ENCODE data around the gene NRP1.
"Not testable (repeated sequence)": the region's sequence is repeated elsewhere in the genome, so short reads cannot be mapped to it uniquely, and the experiment has no call there.

Gene NRP1

GRCh38 chr10:33234831-33235237 is 99.6 kb downstream of the NRP1 start:
- DNase-seq, result no peak

DNA sequence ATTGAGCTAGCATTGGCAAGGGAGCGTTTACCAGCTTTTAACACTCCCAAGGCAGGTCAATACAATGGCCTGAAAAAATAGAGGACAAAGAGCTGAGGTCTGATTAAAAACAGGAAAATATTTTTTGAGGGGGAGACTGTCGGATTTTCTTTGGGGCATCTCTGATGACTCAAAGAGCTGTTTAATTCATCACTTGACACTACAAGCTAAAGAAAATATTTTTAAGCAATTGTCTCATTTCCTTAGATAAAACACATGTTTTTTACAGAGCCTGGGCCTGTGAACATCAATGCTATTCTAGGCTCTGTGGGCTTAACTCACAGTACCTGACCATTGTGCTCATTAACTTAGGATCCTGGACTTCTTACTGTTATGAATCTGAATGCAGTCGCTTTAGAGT is 100.8 kb downstream of the NRP1 start:
- DNase-seq, result no peak

DNA sequence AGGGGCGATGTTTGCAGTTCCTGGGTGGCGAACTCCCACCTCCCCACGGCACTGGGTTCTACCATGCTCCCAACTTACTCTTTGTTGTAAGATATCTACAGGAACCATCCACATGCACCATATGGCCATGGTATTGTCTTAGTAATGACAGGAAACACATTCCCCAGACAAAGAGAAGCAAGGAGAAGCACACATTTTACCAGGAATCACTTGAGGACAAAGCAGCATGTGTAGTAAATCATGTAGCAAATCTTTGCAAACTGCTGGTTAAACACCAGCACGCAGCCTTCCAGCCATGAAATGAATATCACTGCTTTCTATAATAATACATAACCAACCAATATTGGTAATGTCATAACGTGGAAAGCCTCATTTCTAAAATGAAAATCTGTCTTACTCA is 101.2 kb downstream of the NRP1 start:
- DNase-seq, result no peak

- DNase-seq, result no peak
These were observed 102.7 kb downstream of the NRP1 start for GRCh38 chr10:33231621-33232350.

DNA sequence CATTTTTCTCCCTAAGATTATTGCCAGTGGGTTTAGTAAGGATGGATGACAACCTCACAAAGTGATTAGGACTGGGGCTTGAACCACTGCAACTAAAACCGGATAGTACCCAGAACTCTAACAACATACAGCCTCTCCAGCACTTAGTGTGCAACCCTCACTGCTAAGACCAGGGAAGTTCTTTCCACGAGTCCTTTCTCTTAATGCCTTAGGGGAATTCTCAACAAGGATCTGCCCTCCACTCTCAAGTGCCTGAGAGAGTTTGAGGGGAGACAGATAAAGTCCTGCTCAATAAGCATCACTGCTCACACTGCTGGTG is 104.6 kb downstream of the NRP1 start:
- DNase-seq, result no peak

DNA sequence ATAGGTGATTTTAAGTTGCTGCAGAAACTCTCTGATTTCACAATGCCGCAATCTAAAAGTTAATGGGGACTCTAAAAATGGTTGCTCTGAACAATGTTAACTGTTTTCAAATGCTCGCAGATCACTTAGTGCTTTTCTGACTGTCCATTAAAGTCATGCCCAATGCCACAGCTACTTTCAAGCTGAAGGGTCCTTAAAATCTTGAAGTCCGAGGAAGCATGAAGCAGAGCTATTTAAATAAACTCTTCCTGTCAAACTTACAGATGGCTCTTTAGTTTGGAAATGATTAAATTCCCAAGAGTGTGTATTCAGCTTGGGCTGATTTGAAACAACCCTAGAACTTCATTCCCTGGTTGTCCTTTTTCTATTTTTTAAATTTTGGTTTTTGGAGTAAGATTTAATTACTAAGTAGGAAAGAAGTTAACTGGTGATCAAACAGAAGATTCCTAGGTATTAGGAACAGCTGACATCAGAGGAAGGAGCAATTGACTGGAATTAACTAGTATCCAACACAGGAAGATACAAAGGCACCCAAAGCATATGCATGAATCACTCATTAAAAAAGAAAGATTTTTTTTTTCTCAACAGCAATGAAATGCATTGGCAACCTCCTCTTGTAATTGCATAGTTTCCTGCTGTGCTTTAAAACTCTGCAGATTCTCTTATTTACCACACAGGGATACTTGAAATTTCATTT is 105.1 kb downstream of the NRP1 start:
- no peak for DNase-seq

DNA sequence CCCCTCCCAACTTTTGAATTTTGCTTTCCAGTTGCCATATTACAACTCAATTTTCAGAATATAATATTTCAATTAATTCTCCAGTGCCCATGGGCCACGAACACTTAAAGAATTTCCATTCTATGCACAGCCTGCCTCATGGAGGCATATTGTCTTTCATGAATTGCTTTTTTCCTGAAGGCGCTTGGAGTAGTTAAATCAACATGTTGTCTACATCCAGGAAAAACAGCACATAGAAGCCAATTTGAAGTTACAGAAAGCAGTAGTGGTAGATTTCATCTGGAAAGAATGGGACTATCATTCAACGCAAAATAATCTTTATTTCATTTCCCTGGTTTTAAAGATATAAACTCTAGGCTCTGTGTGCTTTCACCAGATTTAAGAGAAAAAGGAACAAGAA is 106.0 kb downstream of the NRP1 start:
- no peak for DNase-seq

- no peak for DNase-seq
These were observed 107.0 kb downstream of the NRP1 start for GRCh38 chr10:33227489-33227888.

- no peak for DNase-seq
These were observed 110.1 kb downstream of the NRP1 start for GRCh38 chr10:33224251-33224965.

- peak; percentile 16 for DNase-seq
These were observed 111.0 kb downstream of the NRP1 start for GRCh38 chr10:33223326-33224000.

DNA sequence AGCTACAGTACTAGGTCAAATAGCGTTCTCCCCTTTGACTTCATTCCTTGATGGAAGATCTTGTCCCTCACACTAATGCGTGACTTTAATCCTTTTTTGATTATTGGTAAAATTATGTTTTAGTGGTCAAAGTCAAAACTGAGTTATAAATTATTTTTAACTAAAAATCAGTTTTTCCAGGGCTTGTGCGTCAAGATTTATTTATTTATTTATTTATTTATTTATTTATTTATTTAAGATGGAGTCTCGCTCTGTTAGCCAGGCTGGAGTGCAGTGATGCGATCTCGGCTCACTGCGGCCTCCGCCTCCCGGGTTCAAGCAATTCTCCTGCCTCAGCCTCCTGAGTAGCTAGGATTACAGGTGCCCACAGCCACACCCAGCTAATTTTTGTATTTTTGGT is 112.2 kb downstream of the NRP1 start:
- DNase-seq, result not testable (repeated sequence)

- DNase-seq, result no peak
These were observed 116.6 kb downstream of the NRP1 start for GRCh38 chr10:33217854-33218253.

DNA sequence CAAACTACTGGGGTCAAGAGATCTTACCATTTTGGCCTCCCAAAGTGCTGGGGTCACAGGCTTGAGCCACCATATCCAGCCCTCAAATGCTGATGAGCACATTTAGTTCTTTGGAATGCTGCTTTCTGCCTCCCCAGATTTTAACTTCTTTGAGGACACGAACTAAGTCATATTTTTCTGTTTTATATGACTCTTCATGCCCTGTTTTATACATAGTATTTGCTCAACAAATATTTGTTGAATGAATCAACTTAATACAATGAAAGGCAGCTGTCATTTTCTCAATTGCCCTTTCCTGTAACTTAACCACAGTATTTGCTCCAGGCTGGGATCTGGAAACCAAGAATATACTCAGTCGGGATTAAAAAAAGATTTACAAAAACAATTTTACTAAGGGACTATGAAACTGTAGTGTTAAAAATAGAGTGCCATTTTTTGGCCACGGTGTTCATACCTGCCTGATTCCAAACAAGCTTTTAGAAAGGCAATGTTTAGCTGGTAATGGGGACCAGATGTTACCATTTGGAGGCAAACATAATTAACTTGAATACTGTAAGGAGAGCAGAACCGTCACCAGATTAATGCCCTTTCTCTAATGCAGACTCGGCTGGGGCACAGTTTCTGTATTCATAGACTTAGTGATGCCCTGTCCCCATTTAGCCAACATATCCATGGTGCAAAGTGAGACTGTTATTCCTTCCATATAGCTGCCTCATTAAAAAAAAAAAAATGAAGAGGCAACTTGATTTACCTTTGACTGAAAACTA is 117.6 kb downstream of the NRP1 start:
- peak; percentile 30 for DNase-seq

GRCh38 chr10:33215635-33216034 is 118.8 kb downstream of the NRP1 start:
- DNase-seq, result no peak

GRCh38 chr10:33215154-33215553 is 119.3 kb downstream of the NRP1 start:
- DNase-seq, result peak; percentile 31

- no peak for DNase-seq
These were observed 120.3 kb downstream of the NRP1 start for GRCh38 chr10:33214174-33214573.

GRCh38 chr10:33212061-33212748 is 122.3 kb downstream of the NRP1 start:
- DNase-seq, result no peak

DNA sequence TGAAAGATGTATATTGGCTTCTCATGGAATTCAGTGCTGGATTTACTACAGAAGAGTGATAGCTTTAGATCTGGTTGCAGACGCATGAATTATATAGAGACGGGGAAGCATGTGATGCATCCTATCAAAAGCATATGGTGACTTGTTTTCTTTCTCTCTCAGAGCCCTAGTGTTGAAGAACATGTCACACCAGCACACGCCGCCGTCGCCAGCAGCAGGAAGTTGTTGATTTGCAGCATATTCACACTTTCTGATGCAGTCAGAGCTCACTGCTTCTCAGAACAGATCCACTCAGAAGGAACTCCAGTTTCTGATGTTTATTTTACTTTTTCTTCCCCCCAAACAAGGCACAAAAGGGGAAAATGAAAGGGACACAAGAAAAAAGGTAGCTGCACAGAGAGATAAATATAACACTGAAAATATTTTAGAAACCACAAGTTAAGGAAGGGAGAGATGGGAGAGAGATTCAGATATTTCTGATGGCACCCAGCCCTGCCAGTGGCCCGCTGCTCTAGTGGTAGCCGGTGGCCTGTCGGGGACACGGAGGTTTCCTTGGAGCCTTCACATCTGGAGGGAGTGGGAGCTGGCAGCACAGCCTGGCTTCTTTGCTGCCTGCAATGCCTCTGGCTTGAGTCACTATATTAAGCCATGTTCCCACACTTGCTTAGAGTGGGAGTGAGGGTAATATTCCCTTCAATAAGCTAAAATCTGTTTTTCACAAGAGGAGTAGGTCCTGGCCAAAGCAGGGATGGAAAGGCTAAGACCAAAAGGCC is 123.2 kb downstream of the NRP1 start:
- DNase-seq, result peak; percentile 43

DNA sequence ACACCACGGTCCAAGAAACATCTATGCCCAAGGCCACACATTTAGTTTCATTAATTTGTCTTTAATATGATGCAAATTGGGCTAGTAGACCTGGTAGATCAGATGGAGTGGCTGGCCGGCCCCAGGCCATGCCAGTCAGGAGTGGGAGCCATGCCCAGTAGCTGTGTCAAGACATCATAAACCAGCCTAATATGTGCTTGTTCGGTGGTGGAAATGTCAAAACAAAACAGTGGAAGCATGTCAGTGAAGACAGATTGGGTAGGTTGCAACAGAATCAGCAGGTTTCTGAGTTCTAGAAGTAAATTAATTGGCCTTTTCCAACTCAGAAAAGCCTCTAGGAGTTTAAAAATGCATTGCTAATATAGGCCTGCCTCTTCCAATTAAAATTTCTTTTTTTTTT is 124.7 kb downstream of the NRP1 start:
- no peak for DNase-seq

DNA sequence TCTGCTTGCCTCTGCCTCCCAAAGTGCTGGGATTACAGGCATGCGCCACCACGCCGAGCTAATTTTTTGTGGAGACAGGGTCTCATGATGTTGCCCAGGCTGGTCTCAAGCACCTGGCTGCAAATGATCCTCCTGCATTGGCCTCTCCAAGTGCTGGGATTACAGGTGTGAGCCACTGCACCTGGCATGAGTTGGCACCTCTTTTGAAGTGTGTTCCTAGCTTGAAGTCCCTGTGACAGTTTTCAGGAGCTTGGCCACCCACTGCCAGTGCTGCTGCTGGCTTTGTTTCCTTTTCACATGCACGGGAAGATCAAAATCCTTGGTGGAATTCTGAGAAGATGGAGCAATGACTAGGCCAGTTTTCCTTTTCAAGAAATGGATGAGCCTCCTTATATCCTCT is 126.3 kb downstream of the NRP1 start:
- DNase-seq, result no peak

DNA sequence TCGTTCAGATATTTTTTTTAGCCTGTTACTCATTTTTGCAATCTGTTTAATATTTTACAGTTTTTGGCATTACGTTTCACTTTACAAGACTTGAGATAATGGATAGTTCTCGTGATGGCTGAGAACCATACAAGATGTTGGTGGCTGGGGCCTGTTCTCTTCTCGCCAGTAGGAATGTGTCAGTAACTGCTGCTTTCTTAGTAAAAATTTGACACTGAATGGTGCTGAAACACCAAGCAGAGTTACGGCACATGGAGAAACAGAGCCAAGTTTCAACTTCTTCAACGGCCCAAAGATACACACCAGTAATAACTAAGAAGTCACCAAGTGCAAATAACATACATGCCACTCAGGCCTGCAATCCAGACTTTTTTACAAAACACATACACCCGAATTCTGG is 130.4 kb downstream of the NRP1 start:
- no peak for DNase-seq

Measured in NCI-H226 (cell line).